ENCODE data around the gene FARP1. TPM values are rescaled to one million over a fixed set of nuclear protein-coding genes. Genes with fewer than 3 reads are reported as not detected.

The FARP1 gene
- total and polyA plus RNA-seq, 10 of the 15 experiments (the other 5 are each of a cell fraction or from before 2014, with no cell fraction given): 0.17 to 6.9 (median 0.68) TPM

- TF ChIP-seq BHLHE40 (IDR thresholded peaks at IDR 0.05; ENCODE audit: borderline replicate concordance in 1 of 2, low read depth in 2 of 2, low read length in 1 of 2) (peak; percentile 16 to 63; a peak in 2 of 4 replicates), CTCF (IDR thresholded peaks at IDR 0.05 in 2 of 3, conservative IDR thresholded peaks at IDR 0.05 in 1 of 3; ENCODE audit: control insufficient read depth in 2 of 3, extremely low read depth in 1 of 3, insufficient read depth in 1 of 3, low read depth in 3 of 3, low read length in 3 of 3) (peak in 2 of 3 experiments; percentile 13 to 45; a peak in 3 of 6 replicates), ZBTB40 (IDR thresholded peaks at IDR 0.05; ENCODE audit: borderline replicate concordance) (peak; percentile 44; the same call in 1 of the 2 replicates), SMARCA5 (IDR thresholded peaks at IDR 0.05) (peak; percentile 77), IKZF1 (conservative IDR thresholded peaks at IDR 0.05) (peak; percentile 55), LARP7 (IDR thresholded peaks at IDR 0.05) (0 out of 2 replicates have a peak, but pooled peaks have one; percentile 41)
These were observed at the start of gene FARP1 (continued) for GRCh38 chr13:98142380-98143156.
